IPS-NIHi7 (cell line): Measurements from ENCODE around the gene SYNPO2.
"Not testable (repeated sequence)": the region's sequence is repeated elsewhere in the genome, so short reads cannot be mapped to it uniquely, and the experiment has no call there.

ENCODE experiments used
- DNase-seq: peaks from one replicate; pipeline ENCODE4 v3.0.0; 2012; ENCODE audit warnings: mixed read lengths; ENCODE audit errors: extremely low spot score

The SYNPO2 gene

DNA sequence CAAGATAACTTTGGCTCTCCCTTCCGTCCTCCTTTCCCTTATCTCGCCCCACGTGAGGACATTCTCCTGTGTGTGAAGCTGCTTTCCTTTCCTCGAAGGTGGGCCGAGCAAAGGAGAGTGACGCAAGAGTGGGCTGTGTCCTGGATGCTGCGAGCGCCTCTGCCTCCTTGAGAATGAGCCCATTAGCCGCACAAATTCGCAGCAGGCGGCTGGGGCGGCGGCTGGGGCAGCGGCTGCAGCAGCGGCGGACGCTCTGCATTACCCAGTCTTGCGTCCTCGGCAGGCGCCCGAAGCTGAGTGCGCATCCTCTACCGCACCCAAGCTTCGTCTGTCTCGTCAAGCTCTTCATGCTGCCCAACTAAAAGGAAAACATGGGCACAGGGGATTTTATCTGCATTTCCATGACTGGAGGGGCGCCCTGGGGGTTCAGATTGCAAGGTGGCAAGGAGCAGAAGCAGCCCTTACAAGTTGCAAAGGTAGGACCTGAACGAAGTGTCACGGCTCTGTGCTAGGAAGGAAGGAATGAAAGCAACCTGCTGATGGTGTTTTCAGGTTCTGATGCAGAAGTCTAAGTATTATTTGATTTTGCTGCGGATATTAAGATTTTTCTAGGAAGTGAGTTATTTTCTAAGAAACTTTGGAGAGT lies at the start of gene SYNPO2:
Gene SYNPO2, plus strand, starts transcription at position 189 of the 646 bp plus-strand sequence. Its CDS starts 183 bp downstream, at position 372.
- DNase-seq, result peak; percentile 81

GRCh38 chr4:118839221-118839927 lies 49.3 kb upstream of the SYNPO2 start:
- no peak for DNase-seq

- no peak for DNase-seq
Observed at GRCh38 chr4:118842055-118842454, 46.6 kb upstream of the SYNPO2 start.

- DNase-seq, result no peak
Observed at GRCh38 chr4:118843237-118843636, 45.4 kb upstream of the SYNPO2 start.

DNA sequence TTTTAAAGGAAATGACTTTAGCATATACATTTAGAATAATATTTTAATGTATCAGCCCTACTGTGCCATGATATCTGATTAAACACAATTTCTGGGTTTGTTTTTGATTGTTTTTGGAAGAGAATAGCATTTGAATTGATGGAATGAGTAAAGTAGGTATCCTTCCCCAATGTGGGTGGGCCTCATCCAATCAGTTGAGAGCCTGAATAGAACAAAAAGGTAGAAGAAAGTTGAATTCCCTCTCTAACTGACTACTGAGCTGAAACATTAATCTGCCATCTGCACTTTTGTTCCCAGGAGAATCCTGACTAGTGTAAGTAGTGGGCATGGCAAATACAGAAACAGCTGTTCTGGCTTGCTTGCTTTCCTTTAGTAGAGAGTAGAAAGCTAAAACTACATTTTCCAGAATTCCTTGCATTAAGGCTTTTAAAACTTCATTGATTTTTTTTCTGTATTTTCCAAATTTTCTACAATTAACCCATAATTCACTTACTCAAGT lies 43.1 kb upstream of the SYNPO2 start:
- no peak for DNase-seq

GRCh38 chr4:118846979-118847378 lies 41.7 kb upstream of the SYNPO2 start:
- DNase-seq, result no peak

GRCh38 chr4:118848242-118848641 lies 40.4 kb upstream of the SYNPO2 start:
- no peak for DNase-seq

DNA sequence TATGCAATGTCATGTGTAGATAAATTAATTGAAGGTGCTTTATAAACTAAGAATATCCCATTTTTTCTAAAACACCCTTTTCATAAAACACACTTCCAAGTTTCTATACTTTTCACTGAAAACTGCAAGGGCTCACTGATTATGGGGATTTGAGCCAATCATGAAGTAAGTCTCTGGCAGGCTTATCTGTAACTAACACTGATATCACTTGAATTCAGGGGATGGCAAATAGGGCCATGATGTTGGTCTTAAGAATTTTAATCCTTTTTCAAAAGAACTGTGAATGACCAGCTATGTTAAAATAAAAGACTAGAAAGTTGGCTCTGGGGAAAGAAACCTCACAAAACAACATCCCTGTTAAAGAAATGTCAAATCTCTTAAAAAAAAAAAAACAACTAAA lies 39.8 kb upstream of the SYNPO2 start:
- no peak for DNase-seq

GRCh38 chr4:118849867-118850487 lies 38.7 kb upstream of the SYNPO2 start:
- peak; percentile 47 for DNase-seq

- DNase-seq, result no peak
Observed at GRCh38 chr4:118850488-118851173, 38.0 kb upstream of the SYNPO2 start.

DNA sequence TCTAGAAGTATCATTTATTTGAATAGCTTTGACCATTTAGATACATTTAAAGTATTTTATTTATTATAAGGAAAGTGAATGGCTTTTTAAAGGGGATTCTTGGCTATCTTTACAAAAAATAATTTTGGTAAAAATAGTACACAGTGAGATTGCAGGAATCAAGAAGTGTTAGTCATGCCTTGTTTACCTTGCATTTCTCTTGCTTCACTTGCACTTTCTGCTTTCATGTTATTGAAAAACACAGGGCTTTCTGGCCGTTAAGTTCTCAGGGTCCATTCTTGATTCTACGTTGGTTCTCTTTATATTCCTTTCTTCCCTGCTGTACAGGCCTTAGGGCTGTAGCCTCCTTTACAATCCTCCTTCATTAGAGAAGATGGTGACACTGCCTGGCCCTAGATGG lies 30.9 kb upstream of the SYNPO2 start:
- no peak for DNase-seq

GRCh38 chr4:118858779-118859178 lies 29.9 kb upstream of the SYNPO2 start:
- no peak for DNase-seq

DNA sequence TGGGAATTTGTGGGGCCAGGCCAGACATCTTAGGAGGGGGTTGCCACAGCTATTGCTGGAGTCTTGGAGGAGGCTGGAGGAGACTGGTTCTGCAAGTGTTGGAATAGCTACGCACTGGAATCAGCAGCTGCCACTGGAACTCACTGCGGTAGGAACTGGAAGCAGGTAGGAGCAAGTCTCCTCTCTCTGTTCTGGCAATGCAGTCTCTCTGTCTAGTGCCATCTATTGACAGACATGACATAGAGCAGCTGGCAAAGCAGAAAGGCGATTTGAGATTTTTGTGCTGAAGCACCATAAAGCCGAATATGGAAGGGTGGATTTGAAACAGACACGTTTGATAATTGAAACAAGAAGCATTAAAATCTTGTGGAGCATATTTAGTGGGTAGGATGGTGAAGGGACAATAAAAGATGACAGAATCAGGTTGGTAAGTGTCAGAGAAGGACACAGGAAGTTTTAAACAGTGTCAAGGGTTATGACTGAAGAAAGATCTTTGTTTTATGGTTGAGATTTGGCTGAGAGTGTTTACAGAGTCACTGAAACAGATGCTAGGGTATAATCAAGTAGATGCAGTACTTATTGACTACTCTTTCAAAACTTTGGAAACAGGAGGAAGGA lies 23.5 kb upstream of the SYNPO2 start:
- peak; percentile 85 for DNase-seq

DNA sequence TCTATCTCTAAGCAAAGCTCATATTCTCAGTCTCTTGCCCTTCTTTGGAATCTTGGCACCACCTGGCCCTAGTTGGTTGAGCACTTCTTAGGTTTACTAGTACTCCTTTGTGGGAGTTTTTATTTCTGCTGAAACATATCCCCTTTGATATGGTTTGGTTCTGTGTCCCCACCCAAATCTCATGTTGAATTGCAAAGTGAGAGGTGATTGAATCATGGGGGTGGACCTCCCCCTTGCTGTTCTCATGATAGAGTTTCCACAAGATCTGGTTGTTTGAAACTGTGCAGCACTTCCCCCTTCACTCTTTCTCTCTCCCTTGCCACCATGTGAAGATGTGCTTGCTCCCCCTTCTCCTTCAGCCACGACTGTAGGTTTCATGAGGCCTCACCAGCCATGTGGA lies 22.2 kb upstream of the SYNPO2 start:
- DNase-seq, result no peak

DNA sequence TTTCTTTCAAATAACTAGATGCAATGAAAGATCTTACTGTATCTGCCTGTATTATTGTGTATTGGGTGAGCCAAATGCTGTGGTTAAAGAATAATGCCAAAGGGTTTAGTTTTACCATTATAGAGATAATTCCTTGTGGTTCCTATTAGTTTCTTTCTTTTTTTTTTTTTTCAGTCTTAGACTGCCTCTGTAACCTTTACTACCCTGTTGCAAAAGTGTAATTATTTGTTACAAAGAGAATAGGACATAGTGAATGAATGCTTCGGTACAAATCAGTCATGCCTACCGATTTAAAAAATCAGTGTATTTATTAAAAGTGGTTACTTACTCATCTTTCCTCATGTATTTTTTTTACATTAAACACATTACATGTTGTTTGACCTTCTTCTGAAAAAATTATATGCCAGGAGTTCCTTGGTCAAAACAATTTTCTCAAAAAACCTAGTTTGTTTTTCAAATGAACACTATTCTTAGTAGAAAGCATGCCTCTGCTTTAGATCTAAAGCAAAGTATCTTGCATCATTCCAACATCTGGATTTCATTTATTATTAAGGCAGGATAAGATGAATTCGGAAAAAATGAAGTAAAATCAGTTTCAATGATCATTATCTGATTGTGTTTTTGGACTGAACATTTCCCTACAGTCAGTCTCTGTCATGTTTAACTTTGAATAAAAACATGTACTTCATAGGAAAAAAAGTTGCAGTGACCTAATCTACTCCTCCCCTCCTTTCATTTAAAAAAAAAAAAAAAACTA lies 21.2 kb upstream of the SYNPO2 start:
- no peak for DNase-seq

GRCh38 chr4:118869808-118870342 lies 18.8 kb upstream of the SYNPO2 start:
- no peak for DNase-seq

GRCh38 chr4:118872181-118872580 lies 16.5 kb upstream of the SYNPO2 start:
- DNase-seq, result no peak

DNA sequence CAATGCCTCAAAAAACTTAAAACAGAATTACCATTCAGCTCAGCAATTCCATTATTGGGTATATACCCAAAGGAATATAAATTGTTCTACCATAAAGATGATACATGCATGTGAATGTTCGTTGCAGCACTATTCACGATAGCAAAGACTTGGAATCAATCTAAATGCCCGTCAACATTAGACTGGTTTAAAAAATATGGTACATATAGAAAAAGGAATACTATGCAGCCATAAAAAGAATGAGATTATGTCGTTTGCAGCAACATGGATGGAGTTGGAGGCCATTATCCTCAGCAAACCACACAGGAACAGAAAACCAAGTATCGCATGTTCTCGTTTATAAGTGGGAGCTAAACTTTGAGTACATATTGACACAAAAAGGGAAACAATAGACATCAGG lies 10.9 kb upstream of the SYNPO2 start:
- no peak for DNase-seq

GRCh38 chr4:118878507-118878906 lies 10.1 kb upstream of the SYNPO2 start:
- not testable (repeated sequence) for DNase-seq

GRCh38 chr4:118879409-118879808 lies 9.2 kb upstream of the SYNPO2 start:
- DNase-seq, result no peak
